Thoracic aorta (tissue), 2 donors: ENCODE data around the gene GNAT3. TPM values are rescaled to one million over a fixed set of nuclear protein-coding genes. Genes with fewer than 3 reads are reported as not detected.

Experiments
- ATAC-seq: fragments of 150-250 bp; one replicate; pipeline ENCODE4 v1.8.0; 2017; ENCODE audit warnings: low read depth; ENCODE audit not compliant: insufficient number of reproducible peaks, low FRiP score
- DNase-seq: peaks from one replicate; pipeline ENCODE4 v3.0.0-alpha.2; 2020; ENCODE audit warnings: low spot score
- H3K27ac ChIP-seq, 2 donors: fragments of 200-600 bp; sonication (generic); 1 replicate in 1 of 2; 2 replicates in 1 of 2; pipeline ENCODE4 v1.5.1; 2016; ENCODE audit warnings: mild to moderate bottlenecking in 2 of 2, moderate library complexity in 2 of 2
- H3K27me3 ChIP-seq: fragments of 200-600 bp; sonication (generic); replicated peaks from 2 replicates; pipeline ENCODE4 v1.6.0; 2016; ENCODE audit warnings: mild to moderate bottlenecking; ENCODE audit not compliant: insufficient read depth
- H3K36me3 ChIP-seq: fragments of 200-600 bp; sonication (generic); one replicate; pipeline ENCODE4 v1.5.1; 2016
- H3K4me1 ChIP-seq, 2 donors: fragments of 200-600 bp; sonication (generic); 1 replicate in 1 of 2; 2 replicates in 1 of 2; pipeline versions ENCODE4 v1.5.1 to v1.6.0; 2016; ENCODE audit warnings: low read depth in 2 of 2, mild to moderate bottlenecking in 1 of 2; ENCODE audit not compliant: control insufficient read depth in 1 of 2
- H3K4me3 ChIP-seq: fragments of 200-600 bp; sonication (generic); 2 replicates; pipeline ENCODE4 v1.5.1; 2016; ENCODE audit warnings: mild to moderate bottlenecking
- H3K9me3 ChIP-seq: fragments of 200-600 bp; sonication (generic); 2 replicates; pipeline ENCODE4 v1.5.1; 2016
- CTCF ChIP-seq: fragments of 200-600 bp; sonication (generic); IDR thresholded peaks from one replicate; pipeline ENCODE4 v1.5.1; 2019; ENCODE audit warnings: antibody characterized with exemption
- total RNA-seq, 2 donors: library from RNA; depleted of rRNA; stranded (reverse); fragments of >200 nt; gene quantifications; one replicate each; pipeline versions ENCODE4 v1.1.0 to v1.2.3, GENCODE V29; 2016

The GNAT3 gene
- total RNA-seq, 2 donors from 2014 or later: not detected

- Histone ChIP-seq H3K4me3 (no peak overlapping the region), H3K9me3 (no peaks in the 10 kb centered on the region), H3K27ac (no peak overlapping the region), H3K4me1 (no peaks in the 10 kb centered on the region), H3K27me3 (no peaks in the 10 kb centered on the region), H3K36me3 (no peaks in the 10 kb centered on the region)
- TF ChIP-seq CTCF: no peak
- DNase-seq: no peak
- no peak for ATAC-seq
Measured at GRCh38 chr7:80411621-80412020, 100.2 kb downstream of the GNAT3 start.

- H3K27me3 ChIP-seq: no peaks in the 10 kb centered on the region
- no peak for TF ChIP-seq CTCF
- H3K27ac ChIP-seq: no peak overlapping the region
- no peaks in the 10 kb centered on the region for H3K36me3 ChIP-seq
- no peak for ATAC-seq
- H3K9me3 ChIP-seq: no peaks in the 10 kb centered on the region
- DNase-seq: no peak
- no peaks in the 10 kb centered on the region for H3K4me1 ChIP-seq
- no peak overlapping the region for H3K4me3 ChIP-seq
Measured at GRCh38 chr7:80410081-80410480, 101.8 kb downstream of the GNAT3 start.

Other genes starting within 250 kb of the GNAT3 start
- gene CD36, start 126.6 kb upstream of the GNAT3 start, total RNA-seq: 10 to 100 TPM; 68.6 to 94.8 TPM